Posterior vena cava (tissue), 2 donors: ENCODE results near the gene ESPNL. TPM values are rescaled to one million over a fixed set of nuclear protein-coding genes. Genes with fewer than 3 reads are reported as not detected.

Experiments
- DNase-seq: peaks from one replicate; pipeline ENCODE4 v3.0.0-alpha.2; 2020; ENCODE audit warnings: low spot score
- intact Hi-C, 2 donors: fragments of 100-400 bp; cut with DNase I; formaldehyde crosslinking; loops; one replicate each; pipeline versions ENCODE4 v1.14.1 to v1.14.2; 2022 to 2023
- total RNA-seq, 2 donors: library from RNA; stranded (reverse); fragmentation: NEBNext Ultra II Directional; extraction: Animal tissue kit (Norgen Biotek cat#: 25700); gene quantifications; one replicate each; pipeline ENCODE4 v1.2.1, GENCODE V29; 2021
- donor health status: DM: yes; HTN: yes; CAD: no.
- donor health status: DM: yes; HTN: yes; CAD: no.

ESPNL gene
- total RNA-seq, 2 donors from 2014 or later = 0.24 to 3.0 TPM

GRCh38 chr2:238146884-238147544 lies 46.9 kb downstream of the ESPNL start:
- intact Hi-C loops = no loop called here
- no peak for DNase-seq

- no peak for DNase-seq
- intact Hi-C loops = no loop called here
Observed at GRCh38 chr2:238148981-238149380, 48.8 kb downstream of the ESPNL start.

- intact Hi-C loops = loop anchor here in 1 of 2 donors (5.0 kb wide), 1 partner anchor 1808 kb away; no protein-coding TSS in a partner anchor
- no peak for DNase-seq
Observed at GRCh38 chr2:238149841-238150572, 49.9 kb downstream of the ESPNL start.

GRCh38 chr2:238150686-238151085 lies 50.5 kb downstream of the ESPNL start:
- intact Hi-C loops = loop anchor here in 1 of 2 donors (5.0 kb wide), 1 partner anchor 1808 kb away; no protein-coding TSS in a partner anchor
- no peak for DNase-seq

- intact Hi-C loops = loop anchor here in 1 of 2 donors (5.0 kb wide), 1 partner anchor 1809 kb away; no protein-coding TSS in a partner anchor
- DNase-seq = no peak
Observed at GRCh38 chr2:238151205-238151604, 51.1 kb downstream of the ESPNL start.

- intact Hi-C loops = loop anchor here in 1 of 2 donors (5.0 kb wide), 1 partner anchor 1809 kb away; no protein-coding TSS in a partner anchor
- DNase-seq = no peak
Observed at GRCh38 chr2:238151628-238152235, 51.6 kb downstream of the ESPNL start.

- DNase-seq = no peak
- intact Hi-C loops = loop anchor here in 1 of 2 donors (5.0 kb wide), 1 partner anchor 1811 kb away; no protein-coding TSS in a partner anchor
Observed at GRCh38 chr2:238152771-238153688, 52.9 kb downstream of the ESPNL start.

- intact Hi-C loops = loop anchor here in 1 of 2 donors (5.0 kb wide), 1 partner anchor 1812 kb away; no protein-coding TSS in a partner anchor
- no peak for DNase-seq
Observed at GRCh38 chr2:238154570-238154969, 54.4 kb downstream of the ESPNL start.

GRCh38 chr2:238155051-238155760 lies 55.1 kb downstream of the ESPNL start:
- no peak for DNase-seq
- intact Hi-C loops = no loop called here

GRCh38 chr2:238155761-238156694 lies 55.9 kb downstream of the ESPNL start:
- intact Hi-C loops = no loop called here

GRCh38 chr2:238157506-238158017 lies 57.4 kb downstream of the ESPNL start:
- DNase-seq = peak; percentile 36
- intact Hi-C loops = no loop called here

More at GRCh38 chr2:238155761-238156694, 55.9 kb downstream of the ESPNL start:
- DNase-seq = no peak

GRCh38 chr2:238158018-238158508 lies 57.9 kb downstream of the ESPNL start:
- peak; percentile 49 for DNase-seq
- intact Hi-C loops = no loop called here

GRCh38 chr2:238158509-238159070 lies 58.5 kb downstream of the ESPNL start, which contains the start of gene ERFE:
Gene ERFE (plus strand): TSS chr2:238158970. CDS start chr2:238159008, 38 bp downstream.
- intact Hi-C loops = no loop called here

GRCh38 chr2:238159071-238159539 lies 59.0 kb downstream of the ESPNL start:
- peak; percentile 84 for DNase-seq
- intact Hi-C loops = no loop called here

More at GRCh38 chr2:238158509-238159070, 58.5 kb downstream of the ESPNL start, which contains the start of gene ERFE:
- peak; percentile 81 for DNase-seq

GRCh38 chr2:238159661-238160205 lies 59.6 kb downstream of the ESPNL start:
- DNase-seq = peak; percentile 78
- intact Hi-C loops = no loop called here
